Endothelial cell (in vitro differentiated cells): ENCODE data around the gene RPL37A. TPM values are rescaled to one million over a fixed set of nuclear protein-coding genes. Genes with fewer than 3 reads are reported as not detected.

Experiments used
- DNase-seq: peaks from one replicate; pipeline ENCODE4 v3.0.0; 2021; ENCODE audit warnings: low spot score
- H3K27ac Mint-ChIP-seq: one replicate; pipeline ENCODE4 v1.8.0; 2021; ENCODE audit warnings: mixed read lengths, inconsistent platforms; ENCODE audit not compliant: unreplicated experiment
- H3K27me3 Mint-ChIP-seq: one replicate; pipeline ENCODE4 v1.8.0; 2021; ENCODE audit warnings: mild to moderate bottlenecking, moderate library complexity, mixed read lengths, inconsistent platforms; ENCODE audit not compliant: unreplicated experiment
- H3K36me3 Mint-ChIP-seq: one replicate; pipeline ENCODE4 v1.8.0; 2021; ENCODE audit warnings: mild to moderate bottlenecking, low read depth, mixed read lengths, inconsistent platforms; ENCODE audit not compliant: unreplicated experiment
- H3K4me1 Mint-ChIP-seq: one replicate; pipeline ENCODE4 v1.8.0; 2021; ENCODE audit warnings: mild to moderate bottlenecking, mixed read lengths, inconsistent platforms; ENCODE audit not compliant: unreplicated experiment
- H3K4me3 Mint-ChIP-seq: one replicate; pipeline ENCODE4 v1.8.0; 2021; ENCODE audit warnings: mild to moderate bottlenecking, mixed read lengths, inconsistent platforms; ENCODE audit not compliant: unreplicated experiment
- H3K9me3 Mint-ChIP-seq: one replicate; pipeline ENCODE4 v1.8.0; 2021; ENCODE audit warnings: mixed read lengths, inconsistent platforms; ENCODE audit not compliant: unreplicated experiment
- total RNA-seq: library from RNA; stranded (reverse); fragmentation: NEBNext Ultra II Directional; extraction: Animal tissue kit (Norgen Biotek cat#: 25700); gene quantifications from one replicate; pipeline ENCODE4 v1.2.1, GENCODE V29; 2021; ENCODE audit not compliant: unreplicated experiment
- TF ChIP-seq, protein P1 (sequence below): fragments of 200-600 bp; sonication (generic); IDR thresholded peaks from one replicate; pipeline ENCODE4 v1.5.0; 2021; ENCODE audit warnings: antibody characterized with exemption; ENCODE audit not compliant: unreplicated experiment

Gene RPL37A
- total RNA-seq, 1 donor from 2014 or later = 2,729 TPM

DNA sequence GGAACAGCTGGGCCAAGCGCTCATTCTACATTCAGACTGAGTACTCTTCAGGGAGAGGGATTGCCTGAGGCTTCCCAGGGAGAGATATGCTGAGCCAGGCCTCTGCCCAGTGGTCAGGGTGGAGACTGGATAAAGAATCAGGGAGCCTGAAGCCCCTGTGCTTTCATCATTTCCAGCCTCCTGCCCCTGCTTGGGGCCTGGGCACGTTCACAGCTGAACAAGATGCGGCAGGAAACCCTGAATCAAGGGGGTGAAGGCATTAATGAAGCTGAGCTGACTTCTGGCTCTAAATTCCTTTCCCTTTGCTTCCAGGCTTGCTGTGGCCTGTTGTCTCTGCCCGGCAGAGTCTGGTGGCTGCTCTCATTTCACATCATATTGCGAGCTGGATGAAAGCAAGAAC, 35.0 kb downstream of the RPL37A start:
- H3K27ac Mint-ChIP-seq = peak overlapping the region; percentile 98
- H3K4me3 Mint-ChIP-seq = no peak overlapping the region
- H3K4me1 Mint-ChIP-seq = peaks cover 62% of the 10 kb centered on the region
- H3K9me3 Mint-ChIP-seq = no peaks in the 10 kb centered on the region
- peaks cover 2% of the 10 kb centered on the region for H3K27me3 Mint-ChIP-seq
- no peak for DNase-seq
- no peaks in the 10 kb centered on the region for H3K36me3 Mint-ChIP-seq
- TF ChIP-seq, protein P1, sequence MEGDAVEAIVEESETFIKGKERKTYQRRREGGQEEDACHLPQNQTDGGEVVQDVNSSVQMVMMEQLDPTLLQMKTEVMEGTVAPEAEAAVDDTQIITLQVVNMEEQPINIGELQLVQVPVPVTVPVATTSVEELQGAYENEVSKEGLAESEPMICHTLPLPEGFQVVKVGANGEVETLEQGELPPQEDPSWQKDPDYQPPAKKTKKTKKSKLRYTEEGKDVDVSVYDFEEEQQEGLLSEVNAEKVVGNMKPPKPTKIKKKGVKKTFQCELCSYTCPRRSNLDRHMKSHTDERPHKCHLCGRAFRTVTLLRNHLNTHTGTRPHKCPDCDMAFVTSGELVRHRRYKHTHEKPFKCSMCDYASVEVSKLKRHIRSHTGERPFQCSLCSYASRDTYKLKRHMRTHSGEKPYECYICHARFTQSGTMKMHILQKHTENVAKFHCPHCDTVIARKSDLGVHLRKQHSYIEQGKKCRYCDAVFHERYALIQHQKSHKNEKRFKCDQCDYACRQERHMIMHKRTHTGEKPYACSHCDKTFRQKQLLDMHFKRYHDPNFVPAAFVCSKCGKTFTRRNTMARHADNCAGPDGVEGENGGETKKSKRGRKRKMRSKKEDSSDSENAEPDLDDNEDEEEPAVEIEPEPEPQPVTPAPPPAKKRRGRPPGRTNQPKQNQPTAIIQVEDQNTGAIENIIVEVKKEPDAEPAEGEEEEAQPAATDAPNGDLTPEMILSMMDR = no peak

DNA sequence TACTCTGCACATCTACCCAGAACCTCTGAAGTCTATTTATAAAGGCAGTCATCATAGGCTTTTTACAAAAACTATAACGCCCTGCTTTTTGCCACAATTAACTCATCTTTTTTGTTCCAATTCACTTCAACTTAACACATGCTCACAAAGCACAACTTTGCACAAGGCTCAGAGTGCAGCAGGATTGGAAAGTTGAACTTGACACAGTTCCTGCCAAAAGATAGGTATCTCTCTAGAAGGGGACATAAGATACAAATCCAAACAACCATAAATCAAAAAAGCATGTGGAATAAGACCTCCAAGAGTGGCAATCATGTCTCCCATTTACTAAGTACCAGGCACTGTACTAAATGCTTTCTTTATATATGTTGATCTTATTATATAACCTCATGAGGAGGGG, 36.2 kb downstream of the RPL37A start:
- peaks cover 62% of the 10 kb centered on the region for H3K4me1 Mint-ChIP-seq
- H3K27me3 Mint-ChIP-seq = peaks cover 2% of the 10 kb centered on the region
- DNase-seq = no peak
- no peaks in the 10 kb centered on the region for H3K36me3 Mint-ChIP-seq
- H3K27ac Mint-ChIP-seq = peak overlapping the region; percentile 72
- no peak overlapping the region for H3K4me3 Mint-ChIP-seq
- TF ChIP-seq, protein P1 = no peak
- no peaks in the 10 kb centered on the region for H3K9me3 Mint-ChIP-seq

DNA sequence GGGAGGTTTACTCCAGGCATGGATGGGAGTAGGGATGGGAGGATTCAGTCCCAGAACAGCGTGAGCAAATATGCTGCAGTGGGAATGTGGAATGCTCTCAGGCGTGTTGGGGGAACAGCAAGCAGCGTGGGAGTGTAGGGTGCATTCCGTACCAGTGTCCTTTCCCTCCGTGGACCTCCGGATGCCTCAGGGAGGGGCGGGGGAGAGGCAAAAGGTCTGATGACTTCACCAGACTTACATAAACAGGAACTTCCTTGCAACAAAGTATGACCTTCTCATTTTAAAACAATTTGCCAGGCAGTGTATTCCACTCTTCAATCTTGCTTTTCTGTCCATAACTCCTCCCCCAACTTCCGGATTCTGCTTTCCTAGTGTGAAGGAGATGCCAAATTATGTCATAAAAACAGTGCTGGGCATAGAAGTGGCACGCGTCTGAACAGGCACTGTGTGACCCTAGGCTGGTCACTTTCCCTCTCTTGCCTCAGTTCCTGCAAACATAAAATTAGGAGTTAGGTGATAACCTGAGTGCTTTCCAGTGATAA, 36.9 kb downstream of the RPL37A start:
- peaks cover 60% of the 10 kb centered on the region for H3K4me1 Mint-ChIP-seq
- peaks cover 2% of the 10 kb centered on the region for H3K27me3 Mint-ChIP-seq
- no peaks in the 10 kb centered on the region for H3K9me3 Mint-ChIP-seq
- peak overlapping the region; percentile 72 for H3K27ac Mint-ChIP-seq
- TF ChIP-seq, protein P1 = no peak
- H3K36me3 Mint-ChIP-seq = no peaks in the 10 kb centered on the region
- DNase-seq = no peak
- no peak overlapping the region for H3K4me3 Mint-ChIP-seq

DNA sequence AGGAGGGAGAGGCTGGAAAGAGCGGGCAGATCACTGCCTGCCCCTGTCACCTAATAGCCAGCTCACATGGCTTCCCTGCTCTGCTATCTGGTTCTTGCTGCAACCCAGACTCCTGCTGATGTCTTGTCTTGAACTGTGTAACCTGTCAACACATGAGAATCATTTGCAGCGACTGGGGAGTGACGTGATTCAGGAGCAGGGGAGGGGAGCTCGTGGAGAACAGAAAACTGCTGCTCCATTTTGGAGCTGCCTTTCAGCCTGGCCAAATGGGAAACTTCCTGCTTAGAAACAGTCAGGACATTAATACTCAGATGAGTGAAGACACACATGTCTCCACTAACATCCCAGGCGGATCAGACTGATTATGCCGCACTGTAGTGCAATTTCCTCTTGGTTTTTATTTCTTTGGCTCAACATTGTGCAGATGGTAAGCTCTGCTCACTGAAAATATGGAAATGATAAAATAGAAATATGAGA, 38.1 kb downstream of the RPL37A start:
- no peaks in the 10 kb centered on the region for H3K36me3 Mint-ChIP-seq
- DNase-seq = no peak
- no peaks in the 10 kb centered on the region for H3K9me3 Mint-ChIP-seq
- no peak overlapping the region for H3K4me3 Mint-ChIP-seq
- TF ChIP-seq, protein P1 = no peak
- H3K4me1 Mint-ChIP-seq = peaks cover 55% of the 10 kb centered on the region
- no peak overlapping the region for H3K27ac Mint-ChIP-seq
- peaks cover 5% of the 10 kb centered on the region for H3K27me3 Mint-ChIP-seq

DNA sequence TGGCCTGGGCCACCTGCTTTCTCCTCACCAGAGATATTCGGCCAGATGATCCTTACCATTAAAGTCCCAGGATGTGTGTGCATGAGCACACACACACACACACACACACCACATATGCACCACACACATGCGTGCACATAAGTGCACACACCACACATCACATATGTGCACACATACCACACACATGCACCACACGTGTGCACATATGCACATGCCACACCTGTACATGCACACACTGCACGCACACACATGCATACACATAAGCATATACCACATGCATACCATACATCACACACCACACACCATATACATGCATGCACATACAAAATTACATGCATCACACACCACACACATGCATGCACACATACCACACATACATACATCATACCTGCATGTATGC, 38.7 kb downstream of the RPL37A start:
- TF ChIP-seq, protein P1 = no peak
- Mint-ChIP-seq H3K27ac (peak overlapping the region; percentile 6), H3K9me3 (no peaks in the 10 kb centered on the region), H3K4me1 (peaks cover 49% of the 10 kb centered on the region), H3K27me3 (peaks cover 5% of the 10 kb centered on the region), H3K4me3 (peak overlapping the region; percentile 8), H3K36me3 (no peaks in the 10 kb centered on the region)
- DNase-seq = no peak
